GM23338 (cell line): ENCODE measurements around the gene ATOH8. TPM values are rescaled to one million over a fixed set of nuclear protein-coding genes. Genes with fewer than 3 reads are reported as not detected.

ENCODE experiments used
- ATAC-seq: fragments of 200-7000 bp; cut with Tn5 transposase; 3 replicates; pipeline ENCODE4 v1.9.1; 2020
- DNase-seq: peaks from one replicate; pipeline ENCODE4 v3.0.0-alpha.2; 2015; ENCODE audit warnings: low spot score
- H2AFZ ChIP-seq: fragments of 200-600 bp; sonication (generic); 2 replicates; pipeline ENCODE4 v1.8.0; 2016; ENCODE audit warnings: antibody characterized with exemption, mild to moderate bottlenecking, moderate library complexity
- H3F3A ChIP-seq: fragments of 200-600 bp; sonication (generic); replicated peaks from 2 replicates; pipeline ENCODE4 v1.8.0; 2017; ENCODE audit warnings: antibody characterized with exemption, mixed run types, low read depth
- H3K27ac ChIP-seq: fragments of 200-600 bp; sonication (generic); 2 replicates; pipeline ENCODE4 v1.6.1; 2016; ENCODE audit warnings: low read depth
- H3K27me3 ChIP-seq: fragments of 200-600 bp; sonication (generic); 2 replicates; pipeline ENCODE4 v1.8.0; 2016; ENCODE audit warnings: mild to moderate bottlenecking, mixed run types, moderate library complexity; ENCODE audit not compliant: insufficient read depth
- H3K36me3 ChIP-seq: fragments of 200-600 bp; sonication (generic); 2 replicates; pipeline ENCODE4 v1.8.0; 2016; ENCODE audit warnings: mild to moderate bottlenecking; ENCODE audit not compliant: insufficient read depth
- H3K4me1 ChIP-seq: fragments of 200-600 bp; sonication (generic); 2 replicates; pipeline ENCODE4 v1.8.0; 2016; ENCODE audit warnings: mild to moderate bottlenecking, moderate library complexity; ENCODE audit not compliant: insufficient read depth
- H3K4me2 ChIP-seq: fragments of 200-600 bp; sonication (generic); 2 replicates; pipeline ENCODE4 v1.7.1; 2017; ENCODE audit warnings: mixed run types
- H3K4me3 ChIP-seq: fragments of 200-600 bp; sonication (generic); 2 replicates; pipeline ENCODE4 v1.6.1; 2016; ENCODE audit warnings: mixed run types
- H3K79me2 ChIP-seq: fragments of 200-600 bp; sonication (generic); replicated peaks from 2 replicates; pipeline ENCODE4 v1.8.0; 2017; ENCODE audit warnings: mild to moderate bottlenecking; ENCODE audit not compliant: insufficient read depth
- H3K9me2 ChIP-seq: fragments of 200-600 bp; sonication (generic); 2 replicates; pipeline ENCODE4 v1.8.0; 2017; ENCODE audit not compliant: insufficient read depth
- H4K20me1 ChIP-seq: fragments of 200-600 bp; sonication (generic); replicated peaks from 2 replicates; pipeline ENCODE4 v1.8.0; 2017; ENCODE audit warnings: mild to moderate bottlenecking; ENCODE audit not compliant: insufficient read depth
- H3K27ac Mint-ChIP-seq: 2 replicates; pipeline ENCODE4 v1.8.0; 2020; ENCODE audit warnings: inconsistent platforms, mild to moderate bottlenecking, moderate library complexity, mixed read lengths
- H3K27me3 Mint-ChIP-seq: 3 replicates; pipeline ENCODE4 v1.8.0; 2022; ENCODE audit warnings: low read depth, mild to moderate bottlenecking, moderate library complexity, mixed read lengths, inconsistent platforms; ENCODE audit not compliant: insufficient read depth, poor library complexity
- H3K36me3 Mint-ChIP-seq: 3 replicates; pipeline ENCODE4 v1.8.0; 2021; ENCODE audit warnings: low read depth, mild to moderate bottlenecking, inconsistent platforms, moderate library complexity, mixed read lengths
- H3K4me1 Mint-ChIP-seq: 3 replicates; pipeline ENCODE4 v1.8.0; 2020; ENCODE audit warnings: mild to moderate bottlenecking, inconsistent platforms, mixed read lengths
- H3K4me3 Mint-ChIP-seq: 3 replicates; pipeline ENCODE4 v1.8.0; 2021; ENCODE audit warnings: moderate library complexity, mild to moderate bottlenecking, inconsistent platforms, mixed read lengths
- H3K9me3 Mint-ChIP-seq: 3 replicates; pipeline ENCODE4 v1.8.0; 2020; ENCODE audit warnings: moderate library complexity, mild to moderate bottlenecking, inconsistent platforms, mixed read lengths
- CREB1 ChIP-seq: fragments of 250-450 bp; sonication (Bioruptor Pico); IDR thresholded peaks from 2 replicates; pipeline ENCODE4 v1.5.0; 2020; ENCODE audit warnings: low read depth, mild to moderate bottlenecking, moderate library complexity
- CTCF ChIP-seq, 2 experiments: fragments of 200-600 bp in 1 of 2; sonication (generic) in 1 of 2; conservative IDR thresholded peaks; 2 replicates each; pipeline versions ENCODE4 v1.5.1 to v1.6.1; 2016 to 2017; ENCODE audit warnings: antibody characterized with exemption in 2 of 2, low read depth in 2 of 2, mild to moderate bottlenecking in 2 of 2, moderate library complexity in 1 of 2
- ETS1 ChIP-seq: IDR thresholded peaks from 2 replicates; pipeline ENCODE4 v1.6.1; 2016; ENCODE audit warnings: antibody characterized with exemption
- EZH2 ChIP-seq: fragments of 200-600 bp; sonication (generic); IDR thresholded peaks from one replicate; pipeline ENCODE4 v1.8.0; 2017; ENCODE audit warnings: antibody characterized with exemption, mild to moderate bottlenecking, low read depth; ENCODE audit not compliant: unreplicated experiment
- EZH2phosphoT487 ChIP-seq: fragments of 200-600 bp; sonication (generic); IDR thresholded peaks from one replicate; pipeline ENCODE4 v1.8.1; 2018; ENCODE audit warnings: antibody characterized with exemption; ENCODE audit not compliant: unreplicated experiment
- JUNB ChIP-seq: IDR thresholded peaks from one replicate; pipeline ENCODE4 v1.6.1; 2016; ENCODE audit warnings: antibody characterized with exemption; ENCODE audit not compliant: unreplicated experiment
- NANOG ChIP-seq: IDR thresholded peaks from 2 replicates; pipeline ENCODE4 v1.6.1; 2016; ENCODE audit warnings: antibody characterized with exemption, borderline replicate concordance
- POLR2AphosphoS5 ChIP-seq: IDR thresholded peaks from 2 replicates; pipeline ENCODE4 v1.6.1; 2016; ENCODE audit warnings: antibody characterized with exemption, low read depth
- REST ChIP-seq: IDR thresholded peaks from one replicate; pipeline ENCODE4 v1.6.1; 2018; ENCODE audit warnings: antibody characterized with exemption; ENCODE audit not compliant: unreplicated experiment
- STAT1 ChIP-seq: IDR thresholded peaks from one replicate; pipeline ENCODE4 v1.6.1; 2016; ENCODE audit warnings: antibody characterized with exemption; ENCODE audit not compliant: unreplicated experiment
- ZNF114 ChIP-seq: fragments of 250-450 bp; sonication (Bioruptor Pico); IDR thresholded peaks from 2 replicates; pipeline ENCODE4 v1.5.0; 2020; ENCODE audit warnings: mild to moderate bottlenecking, moderate library complexity
- ZNF331 ChIP-seq: fragments of 250-450 bp; sonication (Bioruptor Pico); IDR thresholded peaks from 2 replicates; pipeline ENCODE4 v1.5.0; 2020; ENCODE audit warnings: low read depth, mild to moderate bottlenecking, moderate library complexity
- ZNF462 ChIP-seq: fragments of 250-450 bp; sonication (Bioruptor Pico); IDR thresholded peaks from 2 replicates; pipeline ENCODE4 v1.5.0; 2020; ENCODE audit warnings: mild to moderate bottlenecking, moderate library complexity
- polyA plus RNA-seq: library from polyadenylated mRNA; unstranded; fragments of >200 nt; fragmentation: Nextera tagmentation; extraction: Ambion mirVana; gene quantifications from 2 replicates; pipeline ENCODE4 v1.2.1, GENCODE V29; 2016
- total RNA-seq: library from RNA; depleted of rRNA; stranded (reverse); fragments of >200 nt; shearing (Covaris generic); gene quantifications from 2 replicates; pipeline ENCODE4 v1.2.3, GENCODE V29; 2014

Gene ATOH8
- total and polyA plus RNA-seq, 2 experiments from 2014 or later = 0.11 to 0.97 TPM

GRCh38 chr2:85743304-85743978 is 10.3 kb upstream of the ATOH8 start:
- Mint-ChIP-seq H3K9me3 (no peaks in the 10 kb centered on the region), H3K27me3 (peaks cover 27% of the 10 kb centered on the region), H3K4me3 (no peak overlapping the region), H3K4me1 (peaks cover 20% of the 10 kb centered on the region), H3K36me3 (no peaks in the 10 kb centered on the region; the same call in 2 of the 3 replicates), H3K27ac (no peak overlapping the region)
- Histone ChIP-seq H3K36me3 (no peaks in the 10 kb centered on the region), H3K27ac (no peak overlapping the region), H3K4me2 (no peak overlapping the region), H3K9me2 (no peaks in the 10 kb centered on the region), H3K4me1 (peaks cover 7% of the 10 kb centered on the region; the same call in 1 of the 2 replicates), H3K4me3 (no peak overlapping the region), H4K20me1 (no peaks in the 10 kb centered on the region), H3K79me2 (no peaks in the 10 kb centered on the region), H3F3A (no peaks in the 10 kb centered on the region), H3K27me3 (no peaks in the 10 kb centered on the region), H2AFZ (no peak overlapping the region)
- TF ChIP-seq EZH2phosphoT487 = no peak
- TF ChIP-seq JUNB = no peak
- no peak for TF ChIP-seq NANOG
- TF ChIP-seq REST = no peak
- no peak for TF ChIP-seq CREB1
- TF ChIP-seq EZH2 = no peak
- TF ChIP-seq ZNF114 (CRISPR knock-in tag) = no peak
- no peak for TF ChIP-seq ETS1
- TF ChIP-seq POLR2AphosphoS5 = no peak
- no peak for TF ChIP-seq STAT1
- TF ChIP-seq ZNF331 (CRISPR knock-in tag) = no peak
- TF ChIP-seq CTCF (conservative IDR thresholded peaks at IDR 0.05; ENCODE audit: low read depth in 2 of 2) = no peak
- no peak for TF ChIP-seq ZNF462 (CRISPR knock-in tag)
- DNase-seq = no peak
- ATAC-seq = no peak
